ENCODE data around the gene PPP1R3G.

PPP1R3G gene

GRCh38 chr6:5121956-5122355, 36.8 kb downstream of the PPP1R3G start:
- no peak for DNase-seq

GRCh38 chr6:5122504-5123112, 37.5 kb downstream of the PPP1R3G start:
- DNase-seq: no peak

GRCh38 chr6:5123296-5124143, 38.4 kb downstream of the PPP1R3G start:
- no peak for DNase-seq

GRCh38 chr6:5124526-5124925, 39.4 kb downstream of the PPP1R3G start:
- DNase-seq: no peak

- DNase-seq: no peak
Measured at GRCh38 chr6:5125152-5126006, 40.2 kb downstream of the PPP1R3G start.

GRCh38 chr6:5126214-5126613, 41.1 kb downstream of the PPP1R3G start:
- no peak for DNase-seq

GRCh38 chr6:5127106-5127687, 42.1 kb downstream of the PPP1R3G start:
- DNase-seq: no peak

GRCh38 chr6:5128351-5128750, 43.2 kb downstream of the PPP1R3G start:
- no peak for DNase-seq

- no peak for DNase-seq
Measured at GRCh38 chr6:5130135-5130866, 45.2 kb downstream of the PPP1R3G start.

GRCh38 chr6:5132731-5133130, 47.6 kb downstream of the PPP1R3G start:
- DNase-seq: no peak

- no peak for DNase-seq
Measured at GRCh38 chr6:5133943-5134342, 48.8 kb downstream of the PPP1R3G start.

- no peak for DNase-seq
Measured at GRCh38 chr6:5135788-5136376, 50.7 kb downstream of the PPP1R3G start.

GRCh38 chr6:5136851-5137250, 51.7 kb downstream of the PPP1R3G start:
- no peak for DNase-seq

Data from DMS 273 treated with DMSO at 0.1 percent for 48 hours (cell line).